Choroid plexus epithelial cell (primary cell): ENCODE results near the gene TCERG1L.

ENCODE experiments used
- DNase-seq: peaks from one replicate; pipeline ENCODE4 v3.0.0-alpha.2; 2010; ENCODE audit warnings: low read depth
- H3K4me3 ChIP-seq: 2 replicates; pipeline ENCODE4 v1.5.1; 2011; ENCODE audit warnings: low read depth, mild to moderate bottlenecking, control low read depth, low read length, moderate library complexity
- CTCF ChIP-seq: conservative IDR thresholded peaks from 2 replicates; pipeline ENCODE4 v1.5.1; 2011; ENCODE audit warnings: low read depth, mild to moderate bottlenecking, control low read depth, inconsistent platforms, low read length, moderate library complexity

The TCERG1L gene

GRCh38 chr10:131174651-131175540 lies 136.6 kb downstream of the TCERG1L start:
- TF ChIP-seq CTCF, result no peak
- no peak for DNase-seq
- no peak overlapping the region for H3K4me3 ChIP-seq

- no peak overlapping the region for H3K4me3 ChIP-seq
- no peak for DNase-seq
- no peak for TF ChIP-seq CTCF
Observed at GRCh38 chr10:131174211-131174565, 137.3 kb downstream of the TCERG1L start.

GRCh38 chr10:131173484-131174210 lies 137.9 kb downstream of the TCERG1L start:
- no peak for DNase-seq
- no peak overlapping the region for H3K4me3 ChIP-seq
- TF ChIP-seq CTCF, result no peak

- TF ChIP-seq CTCF, result no peak
- no peak for DNase-seq
- H3K4me3 ChIP-seq, result no peak overlapping the region
Observed at GRCh38 chr10:131172433-131172832, 139.1 kb downstream of the TCERG1L start.

- no peak for TF ChIP-seq CTCF
- no peak overlapping the region for H3K4me3 ChIP-seq
- DNase-seq, result no peak
Observed at GRCh38 chr10:131169146-131169545, 142.4 kb downstream of the TCERG1L start.

- TF ChIP-seq CTCF, result no peak
- H3K4me3 ChIP-seq, result no peak overlapping the region
- DNase-seq, result no peak
Observed at GRCh38 chr10:131168238-131168875, 143.2 kb downstream of the TCERG1L start.
